ENCODE measurements around the gene RAB31. TPM values are rescaled to one million over a fixed set of nuclear protein-coding genes. Genes with fewer than 3 reads are reported as not detected.

The RAB31 gene
- total RNA-seq, 4 donors from 2014 or later: 13.1 to 18.4 (median 16.9) TPM

DNA sequence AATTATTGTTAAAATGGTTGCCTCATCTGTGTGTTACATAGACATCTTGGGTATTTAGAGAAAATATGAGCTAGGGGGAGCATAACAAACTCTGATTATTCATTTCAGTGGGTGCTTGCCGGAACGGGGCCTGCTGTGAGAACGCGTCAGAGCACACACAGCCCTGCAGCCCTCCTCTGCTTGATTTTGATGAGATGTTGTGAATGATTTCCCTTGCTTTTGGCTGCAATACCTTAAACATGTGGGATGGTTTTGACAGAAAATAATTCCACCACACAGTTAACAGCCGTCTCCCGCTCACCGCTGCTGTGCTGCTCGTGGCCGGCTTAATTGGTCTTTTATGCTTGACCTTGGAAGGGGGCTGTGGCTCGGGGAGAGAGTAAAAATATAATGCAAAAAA lies 127.7 kb downstream of the RAB31 start:
- no peaks in the 10 kb centered on the region for H3K36me3 ChIP-seq
- H3K27me3 ChIP-seq: no peaks in the 10 kb centered on the region
- WGBS, 2 donors (ENCODE audit: low coverage in 1 of 2): 38 to 80% methylated on average over 4 to 10 of the region's 10 CpGs
- H3K4me3 ChIP-seq: no peak overlapping the region
- intact Hi-C loops (cut with DNase I; ENCODE audit: low total_unique reads): no loop called here
- DNase-seq: no peak
- H3K4me1 ChIP-seq: peaks cover 0 to 8% (median 6%) of the 10 kb centered on the region in 4 donors
- H3K27ac ChIP-seq: peak overlapping the region; percentile 13 to 45 (median 20)
- no peaks in the 10 kb centered on the region for H3K9me3 ChIP-seq
- no peak for TF ChIP-seq POLR2AphosphoS5 (IDR thresholded peaks at IDR 0.05)
- TF ChIP-seq, protein P1, sequence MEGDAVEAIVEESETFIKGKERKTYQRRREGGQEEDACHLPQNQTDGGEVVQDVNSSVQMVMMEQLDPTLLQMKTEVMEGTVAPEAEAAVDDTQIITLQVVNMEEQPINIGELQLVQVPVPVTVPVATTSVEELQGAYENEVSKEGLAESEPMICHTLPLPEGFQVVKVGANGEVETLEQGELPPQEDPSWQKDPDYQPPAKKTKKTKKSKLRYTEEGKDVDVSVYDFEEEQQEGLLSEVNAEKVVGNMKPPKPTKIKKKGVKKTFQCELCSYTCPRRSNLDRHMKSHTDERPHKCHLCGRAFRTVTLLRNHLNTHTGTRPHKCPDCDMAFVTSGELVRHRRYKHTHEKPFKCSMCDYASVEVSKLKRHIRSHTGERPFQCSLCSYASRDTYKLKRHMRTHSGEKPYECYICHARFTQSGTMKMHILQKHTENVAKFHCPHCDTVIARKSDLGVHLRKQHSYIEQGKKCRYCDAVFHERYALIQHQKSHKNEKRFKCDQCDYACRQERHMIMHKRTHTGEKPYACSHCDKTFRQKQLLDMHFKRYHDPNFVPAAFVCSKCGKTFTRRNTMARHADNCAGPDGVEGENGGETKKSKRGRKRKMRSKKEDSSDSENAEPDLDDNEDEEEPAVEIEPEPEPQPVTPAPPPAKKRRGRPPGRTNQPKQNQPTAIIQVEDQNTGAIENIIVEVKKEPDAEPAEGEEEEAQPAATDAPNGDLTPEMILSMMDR (IDR thresholded peaks at IDR 0.05): no peak
- TF ChIP-seq EP300 (IDR thresholded peaks at IDR 0.05; ENCODE audit: low read depth): no peak
- no peak for TF ChIP-seq POLR2A (IDR thresholded peaks at IDR 0.05)
- in situ Hi-C loops (cut with MboI; ENCODE audit: low pct_ligation_motif_present in 1 of 4, low pct_unique_long_range_greater_than_20kb in 1 of 4, low sequenced_read_pairs in 3 of 4): no loop called here

DNA sequence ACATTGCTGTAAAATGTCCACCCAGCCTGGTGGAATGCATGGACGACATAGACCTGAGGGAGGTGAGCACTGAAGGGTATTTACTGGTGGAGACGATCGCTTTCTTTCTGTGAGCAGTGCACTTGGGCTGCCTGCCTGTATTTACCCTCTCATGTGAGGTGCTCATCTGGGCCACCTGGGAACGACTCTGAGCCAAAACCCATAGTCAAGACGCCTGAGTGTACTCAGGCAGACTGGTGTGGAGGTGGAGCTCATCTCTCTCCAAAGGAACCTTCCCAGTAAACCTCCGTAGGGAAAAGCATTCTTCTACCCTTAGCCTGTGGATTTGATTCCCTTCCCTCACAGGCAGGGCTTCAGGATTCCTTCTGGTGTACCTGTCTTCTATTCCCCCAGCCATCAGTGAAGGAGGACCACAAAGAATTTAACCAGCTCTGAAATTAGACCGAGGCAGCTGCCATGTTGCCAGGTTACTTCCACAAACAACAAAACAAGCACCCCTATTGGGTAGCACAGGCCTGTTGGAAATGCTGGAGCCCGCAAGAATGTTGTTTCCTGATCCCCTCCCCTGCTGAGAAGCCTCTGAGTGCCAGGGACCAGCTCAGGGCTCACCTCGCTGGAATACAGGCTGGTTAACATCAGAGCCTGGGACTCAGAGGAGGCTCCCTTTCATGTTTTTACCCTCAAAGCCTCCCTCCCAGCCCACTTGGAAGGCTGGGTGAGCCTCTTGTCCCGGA lies 130.2 kb downstream of the RAB31 start:
- Histone ChIP-seq H3K27me3 (no peaks in the 10 kb centered on the region), H3K36me3 (no peaks in the 10 kb centered on the region), H3K4me3 (no peak overlapping the region), H3K9me3 (no peaks in the 10 kb centered on the region), H3K4me1 (peaks cover 0 to 10% (median 8%) of the 10 kb centered on the region in 4 donors), H3K27ac (peak overlapping the region; percentile 23 to 64 (median 56))
- TF ChIP-seq, protein P1 (IDR thresholded peaks at IDR 0.05): no peak
- TF ChIP-seq EP300 (IDR thresholded peaks at IDR 0.05; ENCODE audit: low read depth) (no peak), POLR2A (IDR thresholded peaks at IDR 0.05) (no peak)
- 61 to 67% methylated on average over 7 to 10 of the region's 10 CpGs for WGBS, 2 donors (ENCODE audit: low coverage in 1 of 2)
- in situ Hi-C loops (cut with MboI; ENCODE audit: low pct_ligation_motif_present in 1 of 4, low pct_unique_long_range_greater_than_20kb in 1 of 4, low sequenced_read_pairs in 3 of 4): no loop called here
- intact Hi-C loops (cut with DNase I; ENCODE audit: low total_unique reads): no loop called here
- DNase-seq: no peak

DNA sequence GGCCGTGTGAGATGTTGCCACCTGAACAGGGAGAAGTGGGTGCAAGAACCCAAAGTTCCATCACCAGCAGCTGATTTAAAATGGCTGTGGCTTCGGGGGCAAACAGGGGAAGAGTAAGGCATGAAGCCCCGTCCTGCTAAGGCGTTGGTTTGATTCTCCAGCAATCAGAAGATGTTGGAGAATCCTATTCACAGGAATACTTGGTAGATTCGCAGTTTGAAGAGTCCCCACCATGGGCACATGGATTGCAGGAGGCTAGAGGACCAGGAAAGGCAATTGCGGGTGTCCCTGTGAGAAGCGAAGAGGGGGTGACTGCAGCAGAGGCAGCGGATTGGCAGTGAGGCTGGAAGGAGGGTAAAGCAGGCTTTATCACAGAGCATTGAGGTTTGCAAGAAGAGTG lies 131.1 kb downstream of the RAB31 start:
- H3K27ac ChIP-seq: peak overlapping the region in 1 of 4 donors; percentile 23
- intact Hi-C loops (cut with DNase I; ENCODE audit: low total_unique reads): no loop called here
- peaks cover 0 to 10% (median 8%) of the 10 kb centered on the region in 4 donors for H3K4me1 ChIP-seq

DNA sequence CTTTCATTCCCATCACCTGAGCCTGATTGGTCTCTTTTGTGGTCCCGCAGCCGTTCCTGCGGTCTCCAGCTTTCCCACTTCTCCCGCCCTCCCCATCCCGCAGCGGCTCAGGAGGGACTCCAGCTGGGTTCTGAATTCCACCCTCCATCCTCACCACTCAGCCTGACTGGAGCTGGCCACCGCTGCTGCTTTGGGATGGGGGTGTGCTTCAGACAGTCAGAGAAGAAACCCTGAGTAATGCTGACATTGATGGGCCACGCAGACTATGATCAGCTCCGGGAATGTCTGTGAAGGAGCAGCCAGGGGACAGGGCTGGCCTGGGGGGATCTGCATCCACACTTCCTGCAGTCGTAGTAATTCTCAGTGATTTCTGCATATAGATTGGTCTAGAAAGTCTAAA lies 131.8 kb downstream of the RAB31 start:
- TF ChIP-seq POLR2AphosphoS5 (IDR thresholded peaks at IDR 0.05): no peak
- H3K27ac ChIP-seq: no peak overlapping the region
- H3K36me3 ChIP-seq: no peaks in the 10 kb centered on the region
- no peaks in the 10 kb centered on the region for H3K9me3 ChIP-seq
- 78 to 80% methylated on average over 6 to 10 of the region's 10 CpGs for WGBS, 2 donors (ENCODE audit: low coverage in 1 of 2)
- in situ Hi-C loops (cut with MboI; ENCODE audit: low pct_ligation_motif_present in 1 of 4, low pct_unique_long_range_greater_than_20kb in 1 of 4, low sequenced_read_pairs in 3 of 4) (no loop called here), intact Hi-C loops (cut with DNase I; ENCODE audit: low total_unique reads) (no loop called here)
- peaks cover 0 to 10% (median 8%) of the 10 kb centered on the region in 4 donors for H3K4me1 ChIP-seq
- no peak overlapping the region for H3K4me3 ChIP-seq
- H3K27me3 ChIP-seq: no peaks in the 10 kb centered on the region
- no peak for DNase-seq

More for the DNA sequence above, 131.1 kb downstream of the RAB31 start:
- no peak for DNase-seq
- no peaks in the 10 kb centered on the region for H3K36me3 ChIP-seq
- H3K9me3 ChIP-seq: no peaks in the 10 kb centered on the region
- H3K4me3 ChIP-seq: no peak overlapping the region
- 84 to 87% methylated on average over 5 to 8 of the region's 8 CpGs for WGBS, 2 donors (ENCODE audit: low coverage in 1 of 2)
- no peaks in the 10 kb centered on the region for H3K27me3 ChIP-seq
- in situ Hi-C loops (cut with MboI; ENCODE audit: low pct_ligation_motif_present in 1 of 4, low pct_unique_long_range_greater_than_20kb in 1 of 4, low sequenced_read_pairs in 3 of 4): no loop called here
- TF ChIP-seq, protein P1 (IDR thresholded peaks at IDR 0.05): no peak
- no peak for TF ChIP-seq EP300 (IDR thresholded peaks at IDR 0.05; ENCODE audit: low read depth)
- no peak for TF ChIP-seq POLR2A (IDR thresholded peaks at IDR 0.05)
- TF ChIP-seq POLR2AphosphoS5 (IDR thresholded peaks at IDR 0.05): no peak
